HCT116 (cell line): ENCODE measurements around the gene RNF217. TPM values are rescaled to one million over a fixed set of nuclear protein-coding genes. Genes with fewer than 3 reads are reported as not detected.

Experiments used
- ATAC-seq: fragments of 200-7000 bp; cut with Tn5 transposase; 2 replicates; pipeline ENCODE4 v1.9.1; 2020; ENCODE audit warnings: mild to moderate bottlenecking, moderate library complexity
- BruUV-seq: library from RNA; stranded (reverse); fragments of 400-500 nt; replicated peaks from 2 replicates; lab custom pipeline; 2021; lab: Mats Ljungman, UMichigan
- CTCF ChIA-PET: fragments of 300-600 bp; sonication (Branson Sonifier 250); formaldehyde crosslinking; loops from one replicate; lab custom pipeline; 2021; ENCODE audit warnings: antibody characterized with exemption; lab: Charles Lee
- POLR2A ChIA-PET: fragments of 300-600, 350-600 bp; sonication (Branson Sonifier 250); formaldehyde crosslinking; loops from one replicate; lab custom pipeline; 2021; ENCODE audit warnings: antibody characterized with exemption; lab: Charles Lee
- RAD21 ChIA-PET, 2 experiments: fragments of 300-600 bp; sonication (Branson Sonifier 250); formaldehyde crosslinking; loops; one replicate each; lab custom pipeline; 2023; ENCODE audit warnings: low total read pairs in 2 of 2; ENCODE audit not compliant: uncharacterized antibody in 2 of 2, unreplicated experiment in 2 of 2, low non-redundant PET in 1 of 2; lab: Charles Lee
- DNase-seq: peaks from one replicate; pipeline ENCODE4 v3.0.0-alpha.2; 2010; ENCODE audit warnings: low read depth, low spot score
- H2AFZ ChIP-seq: fragments of 200-600 bp; shearing (Covaris generic), sonication (generic); 2 replicates; pipeline ENCODE4 v1.6.1; 2017; ENCODE audit warnings: low read depth, mixed run types, mixed read lengths, antibody characterized with exemption, low read length; ENCODE audit not compliant: poor library complexity, severe bottlenecking
- H3K27ac ChIP-seq: 2 replicates; pipeline ENCODE4 v1.5.1; 2012; ENCODE audit warnings: low read depth, low read length
- H3K27me3 ChIP-seq: fragments of 200-600 bp; sonication (generic); 2 replicates; pipeline ENCODE4 v1.6.1; 2016; ENCODE audit warnings: mixed run types, low read length, mixed read lengths; ENCODE audit not compliant: insufficient read depth
- H3K36me3 ChIP-seq, 2 experiments: fragments of 200-500 bp in 1 of 2; fragments of 200-600 bp in 1 of 2; sonication (Bioruptor generic) in 1 of 2; sonication (generic) in 1 of 2; 2 replicates each; pipeline versions ENCODE4 v1.5.1 to v1.6.1; 2014 to 2016; ENCODE audit warnings: low read length in 2 of 2, inconsistent platforms in 1 of 2, mixed read lengths in 1 of 2, mixed run types in 1 of 2; ENCODE audit not compliant: insufficient read depth in 2 of 2, control insufficient read depth in 1 of 2
- H3K4me1 ChIP-seq, 2 experiments: fragments of 200-600 bp in 1 of 2; sonication (generic) in 1 of 2; 2 replicates each; pipeline versions ENCODE4 v1.5.1 to v1.6.1; 2012 to 2017; ENCODE audit warnings: low read length in 2 of 2, inconsistent platforms in 1 of 2, mild to moderate bottlenecking in 1 of 2, mixed read lengths in 1 of 2, mixed run types in 1 of 2, moderate library complexity in 1 of 2; ENCODE audit not compliant: insufficient read depth in 2 of 2, control insufficient read depth in 1 of 2
- H3K4me2 ChIP-seq: fragments of 200-600 bp; sonication (generic); 2 replicates; pipeline ENCODE4 v1.6.1; 2017; ENCODE audit warnings: mixed run types, low read length, mixed read lengths
- H3K4me3 ChIP-seq, 2 experiments: fragments of 200-600 bp in 1 of 2; sonication (generic) in 1 of 2; replicated peaks in 1 of 2; 2 replicates each; pipeline ENCODE4 v1.5.1; 2011 to 2016; ENCODE audit warnings: low read length in 2 of 2, control low read depth in 1 of 2, low read depth in 1 of 2, mild to moderate bottlenecking in 1 of 2, mixed read lengths in 1 of 2, mixed run types in 1 of 2
- H3K79me2 ChIP-seq: fragments of 200-600 bp; sonication (generic); 2 replicates; pipeline ENCODE4 v1.6.1; 2017; ENCODE audit warnings: mild to moderate bottlenecking, mixed run types, low read length, moderate library complexity, mixed read lengths; ENCODE audit not compliant: insufficient read depth
- H3K9ac ChIP-seq: fragments of 200-600 bp; sonication (generic); 2 replicates; pipeline ENCODE4 v1.6.1; 2016; ENCODE audit warnings: low read length, mixed read lengths
- H3K9me2 ChIP-seq: fragments of 200-600 bp; sonication (generic), shearing (Covaris generic); 2 replicates; pipeline ENCODE4 v1.6.1; 2017; ENCODE audit warnings: mixed run types, mild to moderate bottlenecking, moderate library complexity; ENCODE audit not compliant: insufficient read depth
- H3K9me3 ChIP-seq, 2 experiments: fragments of 200-500 bp in 1 of 2; fragments of 200-600 bp in 1 of 2; sonication (Bioruptor generic) in 1 of 2; sonication (generic) in 1 of 2; 2 replicates each; pipeline ENCODE4 v1.6.1; 2014 to 2017; ENCODE audit warnings: low read length in 2 of 2, mixed read lengths in 2 of 2, inconsistent platforms in 1 of 2, low read depth in 1 of 2, mild to moderate bottlenecking in 1 of 2, mixed run types in 1 of 2, moderate library complexity in 1 of 2; ENCODE audit not compliant: control insufficient read depth in 1 of 2, insufficient read depth in 1 of 2
- H4K20me1 ChIP-seq: fragments of 200-600 bp; sonication (generic), shearing (Covaris generic); 2 replicates; pipeline ENCODE4 v1.6.1; 2017; ENCODE audit warnings: mixed run types, mild to moderate bottlenecking, moderate library complexity; ENCODE audit not compliant: insufficient read depth
- CEBPB ChIP-seq: IDR thresholded peaks from 2 replicates; pipeline ENCODE4 v1.6.1; 2012; ENCODE audit warnings: low read depth
- EGR1 ChIP-seq: IDR thresholded peaks from 2 replicates; pipeline ENCODE4 v1.6.1; 2012; ENCODE audit warnings: low read depth
- FOSL1 ChIP-seq: IDR thresholded peaks from 2 replicates; pipeline ENCODE4 v1.6.1; 2012; ENCODE audit warnings: low read depth
- POLR2AphosphoS5 ChIP-seq: IDR thresholded peaks from 2 replicates; pipeline ENCODE4 v1.6.1; 2011; ENCODE audit warnings: mild to moderate bottlenecking, low read depth, low read length, moderate library complexity
- SIN3A ChIP-seq: IDR thresholded peaks from 2 replicates; pipeline ENCODE4 v1.6.1; 2012; ENCODE audit warnings: low read depth
- SP1 ChIP-seq: IDR thresholded peaks from 2 replicates; pipeline ENCODE4 v1.6.1; 2012; ENCODE audit warnings: low read depth
- SRF ChIP-seq: IDR thresholded peaks from 2 replicates; pipeline ENCODE4 v1.6.1; 2012; ENCODE audit warnings: low read depth
- TCF7L2 ChIP-seq: IDR thresholded peaks from 2 replicates; pipeline ENCODE4 v1.7.0; 2011; ENCODE audit warnings: borderline replicate concordance, inconsistent platforms; ENCODE audit not compliant: insufficient read depth, insufficient read length; ENCODE audit errors: extremely low read depth
- YY1 ChIP-seq: IDR thresholded peaks from 2 replicates; pipeline ENCODE4 v1.6.1; 2011; ENCODE audit warnings: low read length, low read depth, moderate library complexity, mild to moderate bottlenecking; ENCODE audit not compliant: insufficient replicate concordance; ENCODE audit errors: extremely low read depth
- ZNF274 ChIP-seq: fragments of 200-500 bp; sonication (Bioruptor generic); IDR thresholded peaks from 2 replicates; pipeline ENCODE4 v1.6.1; 2014; ENCODE audit warnings: mild to moderate bottlenecking, low read depth, low read length, inconsistent platforms
- intact Hi-C: fragments of 100-400 bp; cut with micrococcal nuclease; formaldehyde crosslinking; loops from 2 replicates; pipeline ENCODE4 v1.10.0; 2022
- total RNA-seq: library from RNA; stranded (reverse); gene quantifications from one replicate; pipeline ENCODE4 v1.2.1, GENCODE V29; 2021; ENCODE audit not compliant: unreplicated experiment
- TF ChIP-seq, protein P1 (sequence below): IDR thresholded peaks from 2 replicates; pipeline ENCODE4 v1.6.1; 2012

Gene RNF217
- total RNA-seq, 1 experiment from 2014 or later: 20.4 TPM

DNA sequence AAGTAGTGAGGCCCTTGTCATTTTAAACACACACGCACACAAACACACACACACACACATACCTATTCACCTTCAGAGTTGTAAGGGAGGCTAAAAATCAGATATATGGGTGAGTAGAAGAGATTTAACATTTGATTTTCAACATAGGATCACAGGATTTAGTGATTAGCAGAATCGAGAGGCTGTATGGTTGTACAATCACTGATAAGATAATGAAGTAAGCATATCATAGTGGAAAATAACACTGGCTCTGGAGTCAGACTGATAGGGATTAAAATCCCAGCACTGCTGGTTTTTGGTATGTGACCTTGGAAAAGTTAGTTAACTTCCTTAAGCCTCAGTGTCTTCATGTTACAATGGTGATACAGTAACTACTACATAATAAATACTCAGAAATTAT is 40.8 kb downstream of the RNF217 start (continued):
- TF ChIP-seq CEBPB: no peak
- no peak for TF ChIP-seq SRF
- no peak for TF ChIP-seq EGR1

DNA sequence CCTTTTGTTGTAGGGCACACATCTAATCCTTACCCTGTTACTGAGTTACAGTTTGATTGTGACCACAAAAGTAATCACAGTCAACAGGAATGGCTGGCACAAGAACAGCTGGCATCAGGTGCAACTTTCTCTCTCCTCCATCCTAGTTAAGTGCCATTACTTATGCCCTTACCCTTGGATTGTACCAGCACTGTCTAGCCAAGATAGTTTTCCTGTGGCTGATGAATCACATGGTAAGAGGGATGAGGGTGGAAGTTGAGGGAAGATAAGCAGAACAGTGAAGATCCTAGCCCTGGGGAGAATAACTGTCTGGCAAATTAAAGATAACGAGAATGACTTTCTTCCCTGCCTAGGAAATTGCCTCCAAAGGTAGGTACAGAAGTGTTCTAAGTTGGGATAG is 42.0 kb downstream of the RNF217 start:
- ChIA-PET CTCF (no interaction called here), RAD21 (no interaction called here), POLR2A (interaction anchor here (0.9 kb wide), 1 partner anchor 9 kb away, joined by 3 read pairs; no protein-coding TSS in a partner anchor)
- ATAC-seq (no peak), DNase-seq (no peak)
- no peaks in the 10 kb centered on the region for H4K20me1 ChIP-seq
- no peaks in the 10 kb centered on the region for H3K9me3 ChIP-seq
- intact Hi-C loops: no loop called here
- no peak overlapping the region for H3K4me2 ChIP-seq
- H3K36me3 ChIP-seq: no peaks in the 10 kb centered on the region
- no peaks in the 10 kb centered on the region for H3K27me3 ChIP-seq
- no peak overlapping the region for H3K27ac ChIP-seq
- TF ChIP-seq TCF7L2 (no peak), SP1 (no peak), SIN3A (no peak), EGR1 (no peak), SRF (no peak), FOSL1 (no peak), YY1 (no peak), POLR2AphosphoS5 (no peak), ZNF274 (no peak)
- TF ChIP-seq, protein P1, sequence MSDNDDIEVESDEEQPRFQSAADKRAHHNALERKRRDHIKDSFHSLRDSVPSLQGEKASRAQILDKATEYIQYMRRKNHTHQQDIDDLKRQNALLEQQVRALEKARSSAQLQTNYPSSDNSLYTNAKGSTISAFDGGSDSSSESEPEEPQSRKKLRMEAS: no peak
- no peak overlapping the region for H3K9ac ChIP-seq
- no peaks in the 10 kb centered on the region for H3K4me1 ChIP-seq
- peaks cover 7% of the 10 kb centered on the region for H3K79me2 ChIP-seq
- no peaks in the 10 kb centered on the region for H3K9me2 ChIP-seq
- H2AFZ ChIP-seq: no peak overlapping the region
- no peak overlapping the region for H3K4me3 ChIP-seq
- no TSS peak for BruUV-seq
